Caco-2 (cell line): ENCODE data around the gene SMAD2. TPM values are rescaled to one million over a fixed set of nuclear protein-coding genes. Genes with fewer than 3 reads are reported as not detected.

ENCODE experiments used
- BruUV-seq: library from RNA; stranded (reverse); fragments of 400-500 nt; replicated peaks from 2 replicates; lab custom pipeline; 2021; lab: Mats Ljungman, UMichigan
- CTCF ChIA-PET: fragments of 300-600 bp; sonication (Branson Sonifier 250); formaldehyde crosslinking; loops from one replicate; lab custom pipeline; 2022; ENCODE audit warnings: antibody characterized with exemption; lab: Charles Lee
- POLR2A ChIA-PET: fragments of 300-600 bp; sonication (Branson Sonifier 250); formaldehyde crosslinking; loops from one replicate; lab custom pipeline; 2022; ENCODE audit warnings: antibody characterized with exemption; lab: Charles Lee
- DNase-seq, 2 experiments: peaks; one replicate each; pipeline versions ENCODE4 v3.0.0 to v3.0.0-alpha.2; 2020 to 2022
- H3K27me3 ChIP-seq: replicated peaks from 2 replicates; pipeline ENCODE4 v1.6.0; 2011; ENCODE audit warnings: low read length; ENCODE audit not compliant: control insufficient read depth, insufficient read depth
- H3K36me3 ChIP-seq: 2 replicates; pipeline ENCODE4 v1.5.1; 2011; ENCODE audit warnings: low read length; ENCODE audit not compliant: control insufficient read depth, insufficient read depth
- H3K4me1 ChIP-seq: fragments of 250-450 bp; sonication (Bioruptor Pico); 2 replicates; pipeline ENCODE4 v1.5.1; 2020; ENCODE audit warnings: mild to moderate bottlenecking
- H3K4me3 ChIP-seq: 2 replicates; pipeline ENCODE4 v1.5.1; 2011; ENCODE audit warnings: low read depth, mild to moderate bottlenecking, control low read depth, low read length
- H3K9me3 ChIP-seq: fragments of 250-450 bp; sonication (Bioruptor Pico); 2 replicates; pipeline ENCODE4 v1.5.1; 2020; ENCODE audit warnings: mild to moderate bottlenecking, moderate library complexity
- H3K27ac Mint-ChIP-seq: one replicate; pipeline ENCODE4 v1.8.0; 2022; ENCODE audit warnings: mixed read lengths; ENCODE audit not compliant: unreplicated experiment
- H3K27me3 Mint-ChIP-seq: one replicate; pipeline ENCODE4 v1.8.0; 2022; ENCODE audit warnings: mixed read lengths; ENCODE audit not compliant: insufficient read depth, unreplicated experiment
- H3K36me3 Mint-ChIP-seq: one replicate; pipeline ENCODE4 v1.8.0; 2022; ENCODE audit warnings: mild to moderate bottlenecking, mixed read lengths; ENCODE audit not compliant: insufficient read depth, unreplicated experiment
- H3K4me1 Mint-ChIP-seq: one replicate; pipeline ENCODE4 v1.8.0; 2022; ENCODE audit warnings: low read depth, mixed read lengths; ENCODE audit not compliant: unreplicated experiment
- H3K4me3 Mint-ChIP-seq: one replicate; pipeline ENCODE4 v1.8.0; 2022; ENCODE audit warnings: mild to moderate bottlenecking, moderate library complexity, mixed read lengths; ENCODE audit not compliant: unreplicated experiment
- H3K9me3 Mint-ChIP-seq: one replicate; pipeline ENCODE4 v1.8.0; 2022; ENCODE audit warnings: mixed read lengths; ENCODE audit not compliant: unreplicated experiment
- intact Hi-C: fragments of 100-400 bp; cut with micrococcal nuclease; formaldehyde crosslinking; loops from one replicate; pipeline ENCODE4 v1.10.0; 2022; ENCODE audit not compliant: unreplicated experiment
- total RNA-seq: library from RNA; stranded (reverse); gene quantifications from 2 replicates; pipeline ENCODE4 v1.2.3, GENCODE V29; 2022
- TF ChIP-seq, protein P1 (sequence below), 2 experiments: fragments of 200-600 bp in 1 of 2; IDR thresholded peaks; 1 replicate in 1 of 2; 2 replicates in 1 of 2; pipeline versions ENCODE4 v1.5.1 to v1.8.0; 2011 to 2022; ENCODE audit warnings: antibody characterized with exemption in 1 of 2, control low read depth in 1 of 2, inconsistent platforms in 1 of 2, low read depth in 1 of 2, low read length in 1 of 2, mild to moderate bottlenecking in 1 of 2, moderate library complexity in 1 of 2; ENCODE audit not compliant: insufficient read depth in 1 of 2, severe bottlenecking in 1 of 2, unreplicated experiment in 1 of 2

SMAD2 gene
- total RNA-seq, 1 experiment from 2014 or later, result 53.5 TPM

DNA sequence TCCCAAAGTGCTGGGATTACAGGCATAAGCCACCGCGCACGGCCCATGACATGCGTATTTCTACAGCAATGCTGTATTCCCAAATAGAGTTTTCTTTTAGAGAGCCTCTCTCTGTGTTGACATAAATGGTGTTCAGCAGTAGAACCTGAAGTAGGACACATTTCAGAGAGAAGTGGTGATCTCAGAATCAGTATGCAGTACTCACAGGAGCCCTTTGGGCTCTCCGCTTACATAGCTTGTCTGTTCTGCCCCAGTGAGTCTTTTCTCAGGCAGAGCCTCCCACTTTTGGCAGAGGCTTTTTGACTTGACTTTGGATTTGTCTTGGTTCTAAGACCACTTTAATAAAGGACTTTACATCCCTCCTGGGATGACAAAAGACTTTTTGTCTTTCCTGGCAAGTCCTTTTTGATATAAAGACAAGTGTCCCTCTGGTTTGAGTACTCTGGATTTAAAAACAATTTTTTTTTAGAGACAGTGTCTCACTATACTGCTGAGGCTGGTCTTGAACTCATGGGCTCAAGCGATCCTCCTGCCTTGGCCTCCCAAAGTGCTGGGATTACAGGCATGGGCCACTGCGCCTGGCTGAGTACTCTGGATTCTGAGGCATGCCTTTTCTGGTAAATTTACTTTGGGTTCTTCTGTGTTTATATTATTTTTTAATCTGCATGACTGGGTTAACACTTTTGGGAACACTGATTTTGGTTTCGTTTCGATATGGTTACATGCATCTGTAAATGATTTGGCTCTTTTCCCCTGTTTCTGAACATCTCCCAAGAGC lies 113.3 kb downstream of the SMAD2 start:
- Histone ChIP-seq H3K9me3 (no peaks in the 10 kb centered on the region), H3K36me3 (no peaks in the 10 kb centered on the region; the same call in 1 of the 2 replicates), H3K4me3 (no peak overlapping the region), H3K4me1 (no peaks in the 10 kb centered on the region), H3K27me3 (no peaks in the 10 kb centered on the region)
- POLR2A ChIA-PET, result no interaction called here
- Mint-ChIP-seq H3K4me3 (no peak overlapping the region), H3K27ac (no peak overlapping the region), H3K27me3 (no peaks in the 10 kb centered on the region), H3K9me3 (no peaks in the 10 kb centered on the region), H3K36me3 (no peaks in the 10 kb centered on the region), H3K4me1 (no peaks in the 10 kb centered on the region)
- CTCF ChIA-PET, result no interaction called here
- intact Hi-C loops, result no loop called here
- DNase-seq, result no peak
- TF ChIP-seq, protein P1, sequence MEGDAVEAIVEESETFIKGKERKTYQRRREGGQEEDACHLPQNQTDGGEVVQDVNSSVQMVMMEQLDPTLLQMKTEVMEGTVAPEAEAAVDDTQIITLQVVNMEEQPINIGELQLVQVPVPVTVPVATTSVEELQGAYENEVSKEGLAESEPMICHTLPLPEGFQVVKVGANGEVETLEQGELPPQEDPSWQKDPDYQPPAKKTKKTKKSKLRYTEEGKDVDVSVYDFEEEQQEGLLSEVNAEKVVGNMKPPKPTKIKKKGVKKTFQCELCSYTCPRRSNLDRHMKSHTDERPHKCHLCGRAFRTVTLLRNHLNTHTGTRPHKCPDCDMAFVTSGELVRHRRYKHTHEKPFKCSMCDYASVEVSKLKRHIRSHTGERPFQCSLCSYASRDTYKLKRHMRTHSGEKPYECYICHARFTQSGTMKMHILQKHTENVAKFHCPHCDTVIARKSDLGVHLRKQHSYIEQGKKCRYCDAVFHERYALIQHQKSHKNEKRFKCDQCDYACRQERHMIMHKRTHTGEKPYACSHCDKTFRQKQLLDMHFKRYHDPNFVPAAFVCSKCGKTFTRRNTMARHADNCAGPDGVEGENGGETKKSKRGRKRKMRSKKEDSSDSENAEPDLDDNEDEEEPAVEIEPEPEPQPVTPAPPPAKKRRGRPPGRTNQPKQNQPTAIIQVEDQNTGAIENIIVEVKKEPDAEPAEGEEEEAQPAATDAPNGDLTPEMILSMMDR (IDR thresholded peaks at IDR 0.05; ENCODE audit: insufficient read depth in 1 of 2, low read depth in 1 of 2, low read length in 1 of 2, severe bottlenecking in 1 of 2, unreplicated experiment in 1 of 2), result no peak
- BruUV-seq, result no TSS peak

DNA sequence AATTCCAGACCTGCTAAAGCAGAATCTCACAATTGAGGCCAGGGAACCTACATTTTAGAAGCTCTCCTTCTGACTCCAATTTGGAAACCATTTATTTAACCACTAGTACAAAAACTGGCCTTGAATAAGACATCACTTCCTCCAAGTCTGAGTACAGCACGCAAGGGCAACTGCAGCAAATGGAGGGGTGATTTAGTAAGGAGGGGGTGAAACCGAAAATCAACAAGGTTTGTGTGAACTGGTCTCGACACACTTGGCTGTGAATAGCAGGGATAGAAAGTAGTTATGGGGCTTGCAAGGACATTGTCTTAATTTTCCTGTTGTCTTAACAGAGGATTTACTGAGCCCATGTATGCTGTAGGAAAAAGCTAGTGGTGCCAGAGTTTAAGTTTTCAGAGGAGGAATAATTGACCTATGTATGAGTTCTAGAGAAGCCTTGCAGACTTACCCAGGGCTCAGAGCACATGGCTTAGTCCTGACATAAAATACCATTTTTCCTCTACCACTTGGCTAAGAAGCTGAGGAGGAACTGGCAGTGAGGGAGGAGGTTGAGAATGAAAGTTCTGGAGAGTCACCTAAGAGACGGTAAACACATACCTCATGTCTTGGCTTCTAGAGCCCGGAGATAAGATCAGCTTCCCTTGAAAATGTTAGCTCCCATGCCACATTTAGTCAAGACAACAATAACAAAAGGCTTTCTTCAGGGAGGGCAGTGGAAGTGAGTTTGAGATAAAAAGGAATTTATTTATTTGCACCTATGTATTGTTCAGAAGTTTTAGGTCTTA lies 114.8 kb downstream of the SMAD2 start:
- Mint-ChIP-seq H3K9me3 (no peaks in the 10 kb centered on the region), H3K36me3 (no peaks in the 10 kb centered on the region), H3K4me1 (no peaks in the 10 kb centered on the region), H3K4me3 (no peak overlapping the region), H3K27ac (no peak overlapping the region), H3K27me3 (no peaks in the 10 kb centered on the region)
- H3K4me3 ChIP-seq, result no peak overlapping the region
- H3K27me3 ChIP-seq, result no peaks in the 10 kb centered on the region
- DNase-seq, result no peak
- intact Hi-C loops, result no loop called here
- H3K36me3 ChIP-seq, result no peaks in the 10 kb centered on the region; the same call in 1 of the 2 replicates
- BruUV-seq, result no TSS peak
- no peaks in the 10 kb centered on the region for H3K9me3 ChIP-seq
- ChIA-PET POLR2A (no interaction called here), CTCF (no interaction called here)
- no peaks in the 10 kb centered on the region for H3K4me1 ChIP-seq
- TF ChIP-seq, protein P1 (IDR thresholded peaks at IDR 0.05; ENCODE audit: insufficient read depth in 1 of 2, low read depth in 1 of 2, low read length in 1 of 2, severe bottlenecking in 1 of 2, unreplicated experiment in 1 of 2), result no peak

GRCh38 chr18:47809420-47809819 lies 121.0 kb downstream of the SMAD2 start:
- Mint-ChIP-seq H3K9me3 (no peaks in the 10 kb centered on the region), H3K27ac (no peak overlapping the region), H3K4me1 (no peaks in the 10 kb centered on the region), H3K4me3 (no peak overlapping the region), H3K27me3 (peaks cover 3% of the 10 kb centered on the region), H3K36me3 (no peaks in the 10 kb centered on the region)
- Histone ChIP-seq H3K27me3 (no peaks in the 10 kb centered on the region), H3K4me1 (no peaks in the 10 kb centered on the region), H3K4me3 (no peak overlapping the region), H3K9me3 (no peaks in the 10 kb centered on the region), H3K36me3 (no peaks in the 10 kb centered on the region; the same call in 1 of the 2 replicates)
- intact Hi-C loops, result no loop called here
- TF ChIP-seq, protein P1 (IDR thresholded peaks at IDR 0.05; ENCODE audit: insufficient read depth in 1 of 2, low read depth in 1 of 2, low read length in 1 of 2, severe bottlenecking in 1 of 2, unreplicated experiment in 1 of 2), result no peak
- ChIA-PET CTCF (no interaction called here), POLR2A (no interaction called here)
- no TSS peak for BruUV-seq
- no peak for DNase-seq
